ENCODE results near the gene GYG1.

GRCh38 chr3:148975248-148975647 is 16.1 kb upstream of the GYG1 start:
- no peak for TF ChIP-seq USF2 (IDR thresholded peaks at IDR 0.05)
- TF ChIP-seq CTCF (IDR thresholded peaks at IDR 0.05), result no peak
- TF ChIP-seq FOSL2 (IDR thresholded peaks at IDR 0.05), result no peak
- TF ChIP-seq FOSL2 (CRISPR knock-in tag; IDR thresholded peaks at IDR 0.05), result no peak
- TF ChIP-seq ELK1 (IDR thresholded peaks at IDR 0.05; ENCODE audit: low read depth, low read length), result no peak
- no peak for TF ChIP-seq KDM1A (IDR thresholded peaks at IDR 0.05; ENCODE audit: low read depth)
- no peak for TF ChIP-seq JUNB (IDR thresholded peaks at IDR 0.05)
- TF ChIP-seq POLR2A (IDR thresholded peaks at IDR 0.05; ENCODE audit: low read length), result no peak
- TF ChIP-seq MYC (IDR thresholded peaks at IDR 0.05; ENCODE audit: borderline replicate concordance, low read length), result no peak
- TF ChIP-seq RCOR1 (IDR thresholded peaks at IDR 0.05; ENCODE audit: low read depth, low read length), result no peak
- no peak for TF ChIP-seq EHMT2 (IDR thresholded peaks at IDR 0.05; ENCODE audit: low read depth)
